ENCODE data around the gene GALT. TPM values are rescaled to one million over a fixed set of nuclear protein-coding genes. Genes with fewer than 3 reads are reported as not detected.

GALT gene
- total RNA-seq, 4 donors from 2014 or later = 38.5 to 75.3 (median 63.7) TPM

- Histone ChIP-seq H3K27ac (no peak overlapping the region), H3K27me3 (no peaks in the 10 kb centered on the region), H3K4me1 (peaks cover 0 to 16% (median 8%) of the 10 kb centered on the region in 4 donors), H3K4me3 (no peak overlapping the region), H3K9me3 (no peaks in the 10 kb centered on the region), H3K36me3 (peaks cover 0 to 10% (median 0%) of the 10 kb centered on the region in 3 donors)
- TF ChIP-seq POLR2A (IDR thresholded peaks at IDR 0.05) = no peak
- no peak for TF ChIP-seq EP300 (IDR thresholded peaks at IDR 0.05)
- TF ChIP-seq, protein P1, sequence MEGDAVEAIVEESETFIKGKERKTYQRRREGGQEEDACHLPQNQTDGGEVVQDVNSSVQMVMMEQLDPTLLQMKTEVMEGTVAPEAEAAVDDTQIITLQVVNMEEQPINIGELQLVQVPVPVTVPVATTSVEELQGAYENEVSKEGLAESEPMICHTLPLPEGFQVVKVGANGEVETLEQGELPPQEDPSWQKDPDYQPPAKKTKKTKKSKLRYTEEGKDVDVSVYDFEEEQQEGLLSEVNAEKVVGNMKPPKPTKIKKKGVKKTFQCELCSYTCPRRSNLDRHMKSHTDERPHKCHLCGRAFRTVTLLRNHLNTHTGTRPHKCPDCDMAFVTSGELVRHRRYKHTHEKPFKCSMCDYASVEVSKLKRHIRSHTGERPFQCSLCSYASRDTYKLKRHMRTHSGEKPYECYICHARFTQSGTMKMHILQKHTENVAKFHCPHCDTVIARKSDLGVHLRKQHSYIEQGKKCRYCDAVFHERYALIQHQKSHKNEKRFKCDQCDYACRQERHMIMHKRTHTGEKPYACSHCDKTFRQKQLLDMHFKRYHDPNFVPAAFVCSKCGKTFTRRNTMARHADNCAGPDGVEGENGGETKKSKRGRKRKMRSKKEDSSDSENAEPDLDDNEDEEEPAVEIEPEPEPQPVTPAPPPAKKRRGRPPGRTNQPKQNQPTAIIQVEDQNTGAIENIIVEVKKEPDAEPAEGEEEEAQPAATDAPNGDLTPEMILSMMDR (IDR thresholded peaks at IDR 0.05) = no peak
- DNase-seq (ENCODE audit: low spot score in 2 of 2) = no peak
Observed at GRCh38 chr9:34606190-34606589, 40.3 kb upstream of the GALT start.

- no peaks in the 10 kb centered on the region for H3K9me3 ChIP-seq
- peaks cover 0 to 10% (median 0%) of the 10 kb centered on the region in 3 donors for H3K36me3 ChIP-seq
- TF ChIP-seq POLR2A (IDR thresholded peaks at IDR 0.05) = no peak
- H3K27ac ChIP-seq = no peak overlapping the region
- peaks cover 0 to 19% (median 10%) of the 10 kb centered on the region in 4 donors for H3K4me1 ChIP-seq
- no peak overlapping the region for H3K4me3 ChIP-seq
- H3K27me3 ChIP-seq = no peaks in the 10 kb centered on the region
- WGBS, 2 donors = 82 to 85% methylated on average over 3 of the region's 3 CpGs
- DNase-seq (ENCODE audit: low spot score in 2 of 2) = no peak
Observed at GRCh38 chr9:34606905-34607304, 39.6 kb upstream of the GALT start.

DNA sequence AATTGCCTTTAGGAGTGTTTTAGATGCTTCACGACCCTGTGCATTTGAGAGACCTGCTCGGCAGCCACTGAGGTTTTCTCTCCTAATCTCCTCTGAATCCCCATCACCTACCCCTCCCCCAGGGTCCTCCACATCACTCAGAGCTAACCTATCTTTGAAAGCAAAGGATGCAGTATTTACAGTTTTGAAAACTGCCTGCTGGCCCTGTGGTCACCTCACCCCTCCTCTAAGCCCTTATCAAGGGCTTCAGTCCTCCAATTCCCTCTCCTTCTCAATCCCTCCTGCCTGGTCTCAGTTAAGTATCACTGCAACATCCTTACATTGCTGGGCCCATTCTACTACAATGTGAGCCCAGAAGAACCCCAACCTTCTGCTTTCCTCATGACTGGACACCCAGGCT lies 39.1 kb upstream of the GALT start:
- no peaks in the 10 kb centered on the region for H3K9me3 ChIP-seq
- WGBS, 2 donors = 53 to 56% methylated on average over 2 of the region's 2 CpGs
- DNase-seq (ENCODE audit: low spot score in 2 of 2) = no peak
- H3K27ac ChIP-seq = no peak overlapping the region
- TF ChIP-seq POLR2A (IDR thresholded peaks at IDR 0.05) (no peak), EP300 (IDR thresholded peaks at IDR 0.05) (no peak)
- TF ChIP-seq, protein P1 (IDR thresholded peaks at IDR 0.05) = no peak
- no peaks in the 10 kb centered on the region for H3K27me3 ChIP-seq
- peaks cover 0 to 20% (median 11%) of the 10 kb centered on the region in 4 donors for H3K4me1 ChIP-seq
- no peak overlapping the region for H3K4me3 ChIP-seq
- H3K36me3 ChIP-seq = peaks cover 0 to 10% (median 0%) of the 10 kb centered on the region in 3 donors

- Histone ChIP-seq H3K36me3 (peaks cover 0 to 35% (median 0%) of the 10 kb centered on the region in 3 donors), H3K4me1 (peaks cover 0 to 28% (median 15%) of the 10 kb centered on the region in 4 donors), H3K27me3 (no peaks in the 10 kb centered on the region), H3K4me3 (peak overlapping the region in 2 of 4 donors; percentile 75 to 81), H3K9me3 (no peaks in the 10 kb centered on the region), H3K27ac (peak overlapping the region in 2 of 4 donors; percentile 93 to 96)
- no peak for DNase-seq (ENCODE audit: low spot score in 2 of 2)
- TF ChIP-seq POLR2A (IDR thresholded peaks at IDR 0.05) = no peak
- no peak for TF ChIP-seq EP300 (IDR thresholded peaks at IDR 0.05)
- TF ChIP-seq, protein P1 (IDR thresholded peaks at IDR 0.05) = no peak
- WGBS, 2 donors = 89 to 95% methylated on average over 6 to 19 of the region's 20 CpGs
Observed at GRCh38 chr9:34610434-34611206, 35.9 kb upstream of the GALT start.

- no peak for TF ChIP-seq POLR2A (IDR thresholded peaks at IDR 0.05)
- TF ChIP-seq EP300 (IDR thresholded peaks at IDR 0.05) = no peak
- TF ChIP-seq, protein P1 (IDR thresholded peaks at IDR 0.05) = no peak
- Histone ChIP-seq H3K36me3 (peaks cover 0 to 42% (median 4%) of the 10 kb centered on the region in 3 donors), H3K4me1 (peaks cover 0 to 28% (median 15%) of the 10 kb centered on the region in 4 donors), H3K4me3 (peak overlapping the region; percentile 58 to 81 (median 72)), H3K27ac (peak overlapping the region; percentile 74 to 96 (median 93)), H3K27me3 (no peaks in the 10 kb centered on the region), H3K9me3 (no peaks in the 10 kb centered on the region)
- WGBS, 2 donors = 66% methylated on average over 7 to 10 of the region's 10 CpGs
- no peak for DNase-seq (ENCODE audit: low spot score in 2 of 2)
Observed at GRCh38 chr9:34611251-34611810, 35.1 kb upstream of the GALT start.
